K562 (cell line): ENCODE measurements around the gene CHSY1. TPM values are rescaled to one million over a fixed set of nuclear protein-coding genes. Genes with fewer than 3 reads are reported as not detected.

Experiments used
- ARNT ChIP-seq, 2 experiments: fragments of 450-650 bp; IDR thresholded peaks; 2 replicates each; pipeline ENCODE4 v1.6.1; 2016; ENCODE audit warnings: mild to moderate bottlenecking in 1 of 2
- ATF1 ChIP-seq, 2 experiments: fragments of 450-650 bp in 1 of 2; IDR thresholded peaks; 2 replicates each; pipeline ENCODE4 v1.6.1; 2016; ENCODE audit warnings: missing compliant biosample characterization in 1 of 2, missing genetic modification characterization in 1 of 2
- CBX5 ChIP-seq: IDR thresholded peaks from 2 replicates; pipeline ENCODE4 v1.6.1; 2014; ENCODE audit warnings: low read depth, borderline replicate concordance
- E2F3 ChIP-seq: fragments of 250-450 bp; sonication (Bioruptor Pico); IDR thresholded peaks from 2 replicates; pipeline ENCODE4 v1.4.0; 2020; ENCODE audit warnings: mild to moderate bottlenecking
- ILF3 ChIP-seq: fragments of 450-650 bp; IDR thresholded peaks from 2 replicates; pipeline ENCODE4 v1.6.1; 2018; ENCODE audit warnings: antibody characterized with exemption, mild to moderate bottlenecking, moderate library complexity, borderline replicate concordance
- MYBL2 ChIP-seq, 2 experiments: fragments of 450-650 bp in 1 of 2; sonication (generic) in 1 of 2; formaldehyde crosslinking in 1 of 2; IDR thresholded peaks; 2 replicates each; pipeline versions ENCODE4 v1.6.1 to v1.8.1; 2017 to 2022; ENCODE audit warnings: borderline replicate concordance in 1 of 2, inconsistent platforms in 1 of 2, low read depth in 1 of 2, mild to moderate bottlenecking in 1 of 2, missing genetic modification reagents in 1 of 2, moderate library complexity in 1 of 2
- NONO ChIP-seq, 2 experiments: fragments of 200-400 bp in 1 of 2; fragments of 450-650 bp in 1 of 2; formaldehyde crosslinking in 1 of 2; IDR thresholded peaks; 2 replicates each; pipeline ENCODE4 v1.6.1; 2017; ENCODE audit warnings: low read depth in 2 of 2, mild to moderate bottlenecking in 2 of 2, moderate library complexity in 2 of 2, low read length in 1 of 2
- POLR2AphosphoS2 ChIP-seq: IDR thresholded peaks from 2 replicates; pipeline ENCODE4 v1.6.1; 2012; ENCODE audit warnings: low read length, improper control_type of control experiment
- POU5F1 ChIP-seq: fragments of 150-350 bp; IDR thresholded peaks from 2 replicates; pipeline ENCODE4 v1.6.1; 2014; ENCODE audit warnings: borderline replicate concordance, low read length, low read depth, mild to moderate bottlenecking; ENCODE audit not compliant: partially characterized antibody
- PRPF4 ChIP-seq: fragments of 200-400 bp; formaldehyde crosslinking; IDR thresholded peaks from one replicate; pipeline ENCODE4 v1.6.1; 2017; ENCODE audit warnings: low read length, low read depth, mild to moderate bottlenecking; ENCODE audit not compliant: insufficient read depth, poor library complexity, severe bottlenecking
- RFX5 ChIP-seq: IDR thresholded peaks from 2 replicates; pipeline ENCODE4 v1.6.1; 2011; ENCODE audit warnings: low read depth, mild to moderate bottlenecking, improper control_type of control experiment, low read length
- SMAD3 ChIP-seq: fragments of 450-650 bp; formaldehyde crosslinking; conservative IDR thresholded peaks from 2 replicates; pipeline ENCODE4 v1.4.0; 2020; ENCODE audit warnings: mild to moderate bottlenecking
- STAT5A ChIP-seq: IDR thresholded peaks from 2 replicates; pipeline ENCODE4 v1.6.1; 2012; ENCODE audit warnings: low read length, inconsistent platforms, borderline replicate concordance
- TEAD1 ChIP-seq, 2 experiments: fragments of 450-650 bp in 1 of 2; sonication (generic) in 1 of 2; formaldehyde crosslinking; IDR thresholded peaks; 2 replicates each; pipeline versions ENCODE4 v1.4.0 to v1.8.0; 2020 to 2022; ENCODE audit warnings: mild to moderate bottlenecking in 2 of 2, missing genetic modification reagents in 1 of 2
- YBX1 ChIP-seq: fragments of 450-650 bp; IDR thresholded peaks from 2 replicates; pipeline ENCODE4 v1.7.1; 2016; ENCODE audit warnings: mild to moderate bottlenecking
- ZFX ChIP-seq: sonication (generic); formaldehyde crosslinking; IDR thresholded peaks from 2 replicates; pipeline ENCODE4 v1.8.0; 2022; ENCODE audit warnings: mild to moderate bottlenecking, missing genetic modification reagents, moderate library complexity
- ZNF780A ChIP-seq: fragments of 250-450 bp; sonication (Bioruptor Pico); IDR thresholded peaks from 2 replicates; pipeline ENCODE4 v1.5.0; 2021; ENCODE audit warnings: mild to moderate bottlenecking
- polyA plus RNA-seq, 8 experiments: library from polyadenylated mRNA; depleted of rRNA in 4 of 8; stranded (reverse) in 5 of 8; unstranded in 3 of 8; fragments of >200 nt; fragmentation: Nextera tagmentation in 2 of 8; fragmentation: Illumina TruSeq in 1 of 8; extraction: Ambion mirVana in 2 of 8; extraction: Trizol in 1 of 8; gene quantifications; 2 replicates each; pipeline versions ENCODE4 v1.2.1 to v1.2.3, GENCODE V29; 2011 to 2014; ENCODE audit warnings: inconsistent platforms in 1 of 8, missing spikeins in 1 of 8
- total RNA-seq, 7 experiments: library from RNA; depleted of rRNA in 6 of 7; stranded (reverse); fragments of >200 nt in 6 of 7; fragmentation: Illumina TruSeq in 2 of 7; extraction: Trizol in 2 of 7; gene quantifications; 2 replicates each; pipeline versions ENCODE4 v1.2.1 to v1.2.3, GENCODE V29; 2011 to 2021; ENCODE audit warnings: low replicate concordance in 1 of 7
- TF ChIP-seq, protein P1 (sequence below): sonication (generic); formaldehyde crosslinking; IDR thresholded peaks from 2 replicates; pipeline ENCODE4 v1.8.1; 2023; ENCODE audit warnings: mild to moderate bottlenecking, missing genetic modification reagents
- TF ChIP-seq, protein P2 (sequence below): sonication (generic); formaldehyde crosslinking; IDR thresholded peaks from 2 replicates; pipeline ENCODE4 v1.8.0; 2022; ENCODE audit warnings: mild to moderate bottlenecking, missing genetic modification reagents
- TF ChIP-seq, protein P3 (sequence below), 2 experiments: fragments of 150-350 bp in 1 of 2; IDR thresholded peaks; 2 replicates each; pipeline ENCODE4 v1.6.1; 2012 to 2016; ENCODE audit warnings: low read depth in 2 of 2, low read length in 2 of 2, mild to moderate bottlenecking in 1 of 2, moderate library complexity in 1 of 2

The CHSY1 gene
- total and polyA plus RNA-seq, 9 of the 15 experiments (the other 6 are each of a cell fraction or from before 2014, with no cell fraction given), result 7.0 to 16.4 (median 13.4) TPM

DNA sequence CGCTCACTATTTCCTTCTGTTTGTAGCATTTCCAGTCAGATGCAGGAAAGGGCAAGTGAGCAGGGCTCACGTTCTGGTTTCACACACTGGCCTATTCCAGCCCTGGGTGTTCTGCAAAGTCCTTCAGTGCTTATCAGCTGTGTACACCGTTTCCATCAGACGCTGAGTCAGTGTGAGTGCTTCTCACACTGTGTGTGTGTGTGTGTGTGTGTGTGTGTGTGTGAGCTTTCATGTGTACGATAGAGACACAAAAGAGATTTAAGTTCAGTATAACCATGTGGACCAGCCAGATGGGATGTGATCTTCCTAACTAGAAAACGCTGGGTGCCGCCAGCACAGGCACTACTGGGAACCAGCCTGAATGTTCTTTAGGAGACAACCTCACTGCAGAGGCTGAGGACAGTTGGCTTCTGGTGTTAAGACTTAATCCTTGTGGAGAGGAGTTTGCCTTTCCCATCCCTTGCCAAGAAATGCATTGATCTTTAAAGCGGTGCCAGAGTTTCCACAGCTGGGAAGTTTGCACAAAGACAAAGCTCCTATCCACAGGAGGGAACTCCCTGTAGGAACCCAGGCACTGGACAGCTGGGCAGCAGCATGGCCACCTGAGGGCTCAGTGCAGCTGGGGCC lies 3.9 kb upstream of the CHSY1 start (continued):
- TF ChIP-seq, protein P1, sequence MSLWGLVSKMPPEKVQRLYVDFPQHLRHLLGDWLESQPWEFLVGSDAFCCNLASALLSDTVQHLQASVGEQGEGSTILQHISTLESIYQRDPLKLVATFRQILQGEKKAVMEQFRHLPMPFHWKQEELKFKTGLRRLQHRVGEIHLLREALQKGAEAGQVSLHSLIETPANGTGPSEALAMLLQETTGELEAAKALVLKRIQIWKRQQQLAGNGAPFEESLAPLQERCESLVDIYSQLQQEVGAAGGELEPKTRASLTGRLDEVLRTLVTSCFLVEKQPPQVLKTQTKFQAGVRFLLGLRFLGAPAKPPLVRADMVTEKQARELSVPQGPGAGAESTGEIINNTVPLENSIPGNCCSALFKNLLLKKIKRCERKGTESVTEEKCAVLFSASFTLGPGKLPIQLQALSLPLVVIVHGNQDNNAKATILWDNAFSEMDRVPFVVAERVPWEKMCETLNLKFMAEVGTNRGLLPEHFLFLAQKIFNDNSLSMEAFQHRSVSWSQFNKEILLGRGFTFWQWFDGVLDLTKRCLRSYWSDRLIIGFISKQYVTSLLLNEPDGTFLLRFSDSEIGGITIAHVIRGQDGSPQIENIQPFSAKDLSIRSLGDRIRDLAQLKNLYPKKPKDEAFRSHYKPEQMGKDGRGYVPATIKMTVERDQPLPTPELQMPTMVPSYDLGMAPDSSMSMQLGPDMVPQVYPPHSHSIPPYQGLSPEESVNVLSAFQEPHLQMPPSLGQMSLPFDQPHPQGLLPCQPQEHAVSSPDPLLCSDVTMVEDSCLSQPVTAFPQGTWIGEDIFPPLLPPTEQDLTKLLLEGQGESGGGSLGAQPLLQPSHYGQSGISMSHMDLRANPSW (CRISPR knock-in tag), result no peak
- TF ChIP-seq RFX5 (no peak), ZFX (CRISPR knock-in tag) (no peak), YBX1 (no peak), POU5F1 (no peak), POLR2AphosphoS2 (no peak), E2F3 (CRISPR knock-in tag) (no peak), ATF1 (CRISPR knock-in tag; IDR thresholded peaks at IDR 0.05) (no peak), ATF1 (tag; IDR thresholded peaks at IDR 0.05) (peak; percentile 81), ILF3 (no peak), PRPF4 (no peak), TEAD1 (CRISPR knock-in tag; IDR thresholded peaks at IDR 0.05) (no peak), MYBL2 (IDR thresholded peaks at IDR 0.05; ENCODE audit: low read depth) (no peak), MYBL2 (CRISPR knock-in tag; IDR thresholded peaks at IDR 0.05; ENCODE audit: borderline replicate concordance) (no peak), ARNT (IDR thresholded peaks at IDR 0.05) (peak; percentile 94 to 95), STAT5A (peak; percentile 80), CBX5 (no peak), NONO (IDR thresholded peaks at IDR 0.05; ENCODE audit: low read depth in 2 of 2, low read length in 1 of 2) (peak in 1 of 2 experiments; percentile 22; a peak in 1 of 4 replicates), ZNF780A (CRISPR knock-in tag) (no peak), SMAD3 (CRISPR knock-in tag) (0 out of 2 replicates have a peak, but pooled peaks have one; percentile 44)
- TF ChIP-seq, protein P2, sequence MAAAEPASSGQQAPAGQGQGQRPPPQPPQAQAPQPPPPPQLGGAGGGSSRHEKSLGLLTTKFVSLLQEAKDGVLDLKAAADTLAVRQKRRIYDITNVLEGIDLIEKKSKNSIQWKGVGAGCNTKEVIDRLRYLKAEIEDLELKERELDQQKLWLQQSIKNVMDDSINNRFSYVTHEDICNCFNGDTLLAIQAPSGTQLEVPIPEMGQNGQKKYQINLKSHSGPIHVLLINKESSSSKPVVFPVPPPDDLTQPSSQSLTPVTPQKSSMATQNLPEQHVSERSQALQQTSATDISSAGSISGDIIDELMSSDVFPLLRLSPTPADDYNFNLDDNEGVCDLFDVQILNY (CRISPR knock-in tag), result no peak
- TF ChIP-seq, protein P3, sequence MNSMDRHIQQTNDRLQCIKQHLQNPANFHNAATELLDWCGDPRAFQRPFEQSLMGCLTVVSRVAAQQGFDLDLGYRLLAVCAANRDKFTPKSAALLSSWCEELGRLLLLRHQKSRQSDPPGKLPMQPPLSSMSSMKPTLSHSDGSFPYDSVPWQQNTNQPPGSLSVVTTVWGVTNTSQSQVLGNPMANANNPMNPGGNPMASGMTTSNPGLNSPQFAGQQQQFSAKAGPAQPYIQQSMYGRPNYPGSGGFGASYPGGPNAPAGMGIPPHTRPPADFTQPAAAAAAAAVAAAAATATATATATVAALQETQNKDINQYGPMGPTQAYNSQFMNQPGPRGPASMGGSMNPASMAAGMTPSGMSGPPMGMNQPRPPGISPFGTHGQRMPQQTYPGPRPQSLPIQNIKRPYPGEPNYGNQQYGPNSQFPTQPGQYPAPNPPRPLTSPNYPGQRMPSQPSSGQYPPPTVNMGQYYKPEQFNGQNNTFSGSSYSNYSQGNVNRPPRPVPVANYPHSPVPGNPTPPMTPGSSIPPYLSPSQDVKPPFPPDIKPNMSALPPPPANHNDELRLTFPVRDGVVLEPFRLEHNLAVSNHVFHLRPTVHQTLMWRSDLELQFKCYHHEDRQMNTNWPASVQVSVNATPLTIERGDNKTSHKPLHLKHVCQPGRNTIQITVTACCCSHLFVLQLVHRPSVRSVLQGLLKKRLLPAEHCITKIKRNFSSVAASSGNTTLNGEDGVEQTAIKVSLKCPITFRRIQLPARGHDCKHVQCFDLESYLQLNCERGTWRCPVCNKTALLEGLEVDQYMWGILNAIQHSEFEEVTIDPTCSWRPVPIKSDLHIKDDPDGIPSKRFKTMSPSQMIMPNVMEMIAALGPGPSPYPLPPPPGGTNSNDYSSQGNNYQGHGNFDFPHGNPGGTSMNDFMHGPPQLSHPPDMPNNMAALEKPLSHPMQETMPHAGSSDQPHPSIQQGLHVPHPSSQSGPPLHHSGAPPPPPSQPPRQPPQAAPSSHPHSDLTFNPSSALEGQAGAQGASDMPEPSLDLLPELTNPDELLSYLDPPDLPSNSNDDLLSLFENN (IDR thresholded peaks at IDR 0.05; ENCODE audit: low read depth in 2 of 2, low read length in 2 of 2), result peak in 1 of 2 experiments; percentile 78; a peak in 1 of 4 replicates
